ENCODE results near the gene MCHR2.
"Not testable (repeated sequence)": the region's sequence is repeated elsewhere in the genome, so short reads cannot be mapped to it uniquely, and the experiment has no call there.

Gene MCHR2, protein sequence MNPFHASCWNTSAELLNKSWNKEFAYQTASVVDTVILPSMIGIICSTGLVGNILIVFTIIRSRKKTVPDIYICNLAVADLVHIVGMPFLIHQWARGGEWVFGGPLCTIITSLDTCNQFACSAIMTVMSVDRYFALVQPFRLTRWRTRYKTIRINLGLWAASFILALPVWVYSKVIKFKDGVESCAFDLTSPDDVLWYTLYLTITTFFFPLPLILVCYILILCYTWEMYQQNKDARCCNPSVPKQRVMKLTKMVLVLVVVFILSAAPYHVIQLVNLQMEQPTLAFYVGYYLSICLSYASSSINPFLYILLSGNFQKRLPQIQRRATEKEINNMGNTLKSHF
- total RNA-seq, result 0 to 1.7 (median 0) reads per million in 17 experiments

- no peak for DNase-seq
Observed at GRCh38 chr6:99993533-99994251, at the start of gene MCHR2. TSS of gene MCHR2 (minus strand) at chr6:99994223. CDS start at chr6:99956147, 38,076 bp downstream.

DNA sequence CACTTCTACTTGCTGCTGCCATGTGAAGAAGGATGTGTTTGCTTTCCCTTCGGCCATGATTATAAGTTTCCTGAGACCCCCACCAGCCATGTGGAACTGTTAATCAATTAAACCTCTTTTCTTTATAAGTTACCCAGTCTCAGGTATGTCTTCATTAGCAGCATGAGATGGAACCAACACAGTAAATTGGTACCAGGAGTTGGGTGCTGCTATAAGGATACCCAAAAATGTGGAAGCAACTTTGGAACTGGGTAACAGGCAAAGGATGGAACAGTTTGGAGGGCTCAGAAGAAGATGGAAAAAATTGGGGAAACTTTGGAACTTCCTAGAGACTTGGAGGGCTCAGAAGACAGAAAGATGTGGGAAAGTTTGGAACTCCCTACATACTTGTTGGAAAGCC, 44.5 kb upstream of the MCHR2 start:
- DNase-seq, result not testable (repeated sequence)

DNA sequence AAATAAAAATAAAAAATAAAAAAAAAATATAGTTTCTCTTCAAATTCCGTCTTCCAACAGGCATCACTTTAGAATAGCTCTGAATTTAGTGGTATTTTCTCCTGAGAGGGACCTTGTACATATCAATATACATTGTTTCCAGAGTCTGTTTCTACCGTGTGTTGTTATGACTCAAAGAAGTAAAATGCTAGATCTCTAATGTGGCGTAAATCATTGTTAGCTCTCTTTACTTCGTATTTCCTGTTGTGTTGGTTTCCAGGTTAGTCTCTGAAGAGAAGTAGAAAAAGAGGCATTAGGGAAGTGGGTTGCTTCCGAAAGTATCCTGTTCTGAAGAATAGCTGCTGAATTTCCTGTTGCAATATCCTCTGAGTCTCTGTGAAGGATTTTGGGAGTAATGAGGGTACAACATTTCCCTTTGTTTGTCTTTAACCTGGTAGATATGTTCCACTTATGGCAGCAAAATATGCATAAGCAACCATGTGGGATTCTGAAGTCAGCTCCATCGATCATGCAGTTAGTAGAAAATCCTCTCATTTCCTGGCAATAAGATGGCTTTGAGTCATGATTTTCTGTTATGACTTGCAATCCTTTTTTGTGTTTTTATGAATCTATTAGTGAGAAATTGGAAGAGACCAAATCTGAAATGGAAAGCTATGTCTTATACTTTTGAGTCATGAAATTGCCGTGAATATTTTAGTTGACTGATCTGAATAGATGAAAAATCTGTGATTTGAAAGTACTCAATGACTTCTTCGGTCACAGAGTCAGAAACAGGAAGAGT, 42.0 kb upstream of the MCHR2 start:
- no peak for DNase-seq

- no peak for DNase-seq
Observed at GRCh38 chr6:100023798-100024197, 29.8 kb upstream of the MCHR2 start.

GRCh38 chr6:100022847-100023246, 28.8 kb upstream of the MCHR2 start:
- DNase-seq, result no peak

DNA sequence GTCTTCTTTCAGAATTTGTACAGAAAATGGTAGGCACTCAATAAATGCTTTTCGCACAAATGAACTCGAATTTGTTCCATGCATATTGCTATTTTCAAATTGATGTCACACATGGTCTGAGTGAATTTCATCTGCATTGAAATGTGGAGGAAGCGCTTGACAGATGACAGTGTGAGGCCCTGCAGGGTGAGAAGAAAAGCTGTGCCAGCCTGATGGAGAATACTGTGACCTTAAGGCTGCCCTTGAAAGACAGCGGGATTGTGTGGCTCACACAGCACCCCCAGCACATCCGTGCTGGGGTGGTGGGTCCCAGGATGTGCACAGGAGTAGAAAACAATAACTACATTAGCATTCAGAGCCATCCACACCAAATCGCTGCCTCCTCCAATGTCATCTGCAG, 14.8 kb upstream of the MCHR2 start:
- no peak for DNase-seq

GRCh38 chr6:100001915-100002388, 7.9 kb upstream of the MCHR2 start:
- DNase-seq, result peak; percentile 46 to 70 (median 66)

GRCh38 chr6:99997141-99997540, 3.1 kb upstream of the MCHR2 start:
- DNase-seq, result no peak

- DNase-seq, result no peak
Observed at GRCh38 chr6:99995916-99996315, 1.9 kb upstream of the MCHR2 start.

- no peak for DNase-seq
Observed at GRCh38 chr6:99993146-99993532, 884 bp downstream of the MCHR2 start.

- no peak for DNase-seq
Observed at GRCh38 chr6:99991955-99992354, 2.1 kb downstream of the MCHR2 start.

- DNase-seq, result no peak
Observed at GRCh38 chr6:99980741-99981140, 13.3 kb downstream of the MCHR2 start.

DNA sequence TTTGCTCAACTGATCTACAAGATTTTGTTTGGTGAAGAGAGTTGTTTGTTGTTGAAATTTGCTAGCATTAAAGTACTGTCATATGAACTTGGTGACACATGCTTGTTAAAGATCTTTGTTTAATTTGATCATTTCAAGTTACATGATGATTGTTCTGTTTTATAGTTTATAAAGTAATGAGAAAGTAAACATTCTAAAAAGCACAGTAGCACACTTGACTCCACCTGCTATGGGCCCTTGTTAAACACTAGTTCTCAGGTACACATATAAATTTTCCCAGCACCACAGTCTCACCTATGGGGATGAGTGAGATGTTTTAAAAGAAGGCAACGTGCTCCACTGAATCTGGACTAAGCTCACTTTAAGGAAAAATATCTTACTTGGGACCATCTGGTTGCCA, 14.1 kb downstream of the MCHR2 start:
- DNase-seq, result no peak

DNA sequence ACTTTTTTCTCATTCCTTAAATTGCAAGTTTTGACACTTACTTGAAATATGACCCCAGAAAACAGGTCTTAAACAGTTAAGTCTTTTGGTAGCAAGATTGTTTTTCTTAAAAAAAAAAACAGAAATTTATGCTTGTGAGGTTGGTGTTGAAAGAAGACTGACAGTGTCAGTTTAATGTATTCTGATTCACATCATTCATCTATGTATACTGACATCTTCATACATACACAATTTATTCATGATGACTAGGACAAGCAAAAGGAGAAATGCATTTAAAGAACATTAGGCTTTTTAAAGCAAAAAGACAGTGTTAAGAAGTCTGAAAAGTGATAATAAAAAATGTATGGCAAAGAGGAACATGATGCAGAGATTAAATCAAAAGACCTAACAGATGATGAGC, 27.0 kb downstream of the MCHR2 start:
- no peak for DNase-seq

DNA sequence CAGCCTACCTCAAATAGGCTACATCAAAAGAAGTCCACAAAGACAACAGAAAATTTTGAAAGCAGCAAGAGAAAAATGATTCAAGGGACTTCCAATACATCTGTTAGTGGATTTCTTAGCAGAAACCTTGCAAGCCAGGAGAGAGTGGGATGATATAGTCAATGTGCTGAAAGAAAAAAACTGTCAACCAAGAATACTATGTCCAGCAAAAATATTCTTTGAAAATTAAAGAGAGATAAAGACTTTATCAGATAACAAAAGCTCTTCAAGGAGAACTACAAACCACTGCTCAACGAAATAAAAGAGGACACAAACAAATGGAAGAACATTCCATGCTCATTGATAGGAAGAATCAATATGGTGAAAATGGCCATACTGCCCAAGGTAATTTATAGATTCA, 34.0 kb downstream of the MCHR2 start:
- no peak for DNase-seq

DNA sequence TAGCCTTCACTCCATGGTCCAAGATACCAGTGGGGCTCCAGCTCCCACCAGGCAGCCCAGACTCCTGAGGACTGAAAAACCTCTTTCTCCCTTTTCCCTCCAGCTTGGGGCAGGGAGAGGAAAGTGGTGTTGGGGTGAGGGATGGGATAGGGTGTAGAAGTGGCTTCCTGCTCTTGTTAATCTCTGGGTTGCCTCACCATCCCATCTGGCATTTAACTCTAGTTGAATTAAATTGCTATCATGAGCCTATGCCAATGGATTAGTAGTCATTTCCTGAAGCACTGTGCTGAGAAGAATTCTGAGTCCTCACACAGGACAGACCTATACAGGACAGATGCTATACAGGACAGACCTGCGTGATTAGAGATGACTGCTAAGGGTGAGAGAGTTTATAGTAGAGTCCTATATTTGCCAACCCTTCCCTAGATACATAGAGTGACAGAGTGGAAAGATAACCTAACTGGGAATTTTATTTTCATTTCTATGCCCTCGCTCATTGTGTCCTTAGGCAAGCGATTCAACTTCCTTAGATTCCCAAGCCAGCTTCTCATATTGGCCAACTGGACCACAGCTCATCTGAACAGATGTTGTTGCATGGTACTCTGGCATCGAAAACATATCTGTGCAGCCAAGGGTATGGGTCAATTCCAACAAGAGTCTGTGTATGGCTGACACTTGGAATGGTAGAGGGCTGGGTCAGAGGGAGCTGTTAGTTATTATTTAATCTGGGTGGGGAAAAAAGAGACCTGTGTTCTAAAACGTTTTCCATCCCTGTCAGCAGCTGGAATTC, 42.8 kb downstream of the MCHR2 start:
- DNase-seq, result no peak

DNA sequence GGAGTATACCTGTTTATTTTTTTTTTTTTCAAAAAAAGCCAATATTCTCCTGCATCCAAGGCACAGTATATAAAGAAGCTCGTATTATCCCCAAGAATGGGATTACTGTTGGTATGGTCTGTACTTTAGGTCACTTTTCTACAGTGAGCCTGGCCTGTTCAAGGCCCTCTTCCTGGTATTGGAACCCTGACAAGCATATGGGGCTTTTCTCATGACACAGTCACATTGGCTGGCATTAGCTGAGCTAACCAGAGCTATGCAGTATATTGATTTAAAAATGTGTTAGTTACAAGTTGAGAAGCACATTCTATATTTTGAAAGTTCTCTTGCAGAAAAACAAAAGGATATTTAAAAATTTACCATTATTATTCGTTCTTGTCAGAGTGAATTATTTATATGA, 48.0 kb downstream of the MCHR2 start:
- no peak for DNase-seq

DNA sequence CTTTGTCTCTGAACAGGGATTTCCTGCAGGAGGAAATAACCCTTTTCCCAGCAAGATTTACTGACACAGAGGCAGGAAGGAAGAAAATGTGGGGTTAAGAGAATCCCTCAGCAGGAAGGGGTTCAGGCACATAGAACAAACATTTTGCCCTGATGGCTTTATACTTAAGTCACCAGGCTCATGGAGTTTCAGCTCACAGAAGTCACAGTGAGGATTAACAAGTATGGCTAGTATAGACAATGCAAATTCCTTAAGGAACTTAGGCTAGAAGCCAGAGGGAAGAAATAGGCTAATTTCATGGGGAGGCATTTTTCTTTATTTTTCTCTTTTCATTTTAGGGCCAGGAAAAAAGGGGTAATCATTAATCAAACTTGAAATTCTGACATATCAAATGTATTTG, 50.2 kb downstream of the MCHR2 start:
- no peak for DNase-seq

- no peak for DNase-seq
Observed at GRCh38 chr6:99940582-99940981, 53.4 kb downstream of the MCHR2 start.

DNA sequence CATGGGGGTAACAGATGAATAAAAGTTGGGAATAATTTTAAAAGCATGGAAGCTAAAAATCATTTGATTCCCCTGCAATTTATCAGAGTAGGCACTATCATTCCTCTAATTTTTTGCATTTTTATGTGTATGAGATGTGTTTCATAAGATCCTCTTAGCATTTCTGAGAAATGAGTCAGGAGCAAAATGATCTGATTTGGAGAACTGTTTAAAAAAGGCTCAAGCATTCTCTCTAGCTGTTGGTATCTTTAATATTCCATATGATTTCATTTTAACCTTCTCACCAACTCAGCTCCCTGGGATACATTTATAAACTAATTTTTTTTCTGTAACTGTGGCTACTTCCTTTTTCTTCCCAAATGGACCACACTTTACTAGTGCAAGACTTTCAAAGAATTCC, 60.9 kb downstream of the MCHR2 start:
- no peak for DNase-seq

DNA sequence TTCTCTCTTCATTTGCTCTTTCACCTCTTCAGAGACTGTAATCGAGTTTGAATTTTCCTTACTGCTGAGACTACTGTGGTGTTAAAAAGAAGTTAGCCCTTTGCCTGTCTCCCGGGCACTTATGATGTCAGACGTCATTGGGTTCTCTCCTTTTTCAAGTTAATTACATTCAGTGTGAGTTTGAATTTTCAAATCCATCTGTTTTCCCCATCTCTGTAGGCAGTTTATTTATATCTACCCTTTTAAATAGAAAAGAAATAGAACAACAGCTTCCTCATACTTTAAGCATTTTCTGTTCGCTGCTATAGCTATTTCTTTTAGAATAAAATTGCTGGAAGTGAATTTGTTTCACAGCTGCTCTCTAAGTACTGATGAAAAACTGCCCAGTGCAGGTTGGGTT, 81.4 kb downstream of the MCHR2 start:
- no peak for DNase-seq
